Fibroblast of lung (primary cell): ENCODE measurements around the gene KYAT1.

Source experiments
- EZH2 ChIP-seq: IDR thresholded peaks from 2 replicates; pipeline ENCODE4 v1.5.1; 2012; ENCODE audit warnings: low read length, control low read depth, mild to moderate bottlenecking; ENCODE audit errors: missing control alignments
- TF ChIP-seq, protein P1 (sequence below), 2 donors: IDR thresholded peaks in 1 of 2; conservative IDR thresholded peaks in 1 of 2; 1 replicate in 1 of 2; 2 replicates in 1 of 2; pipeline ENCODE4 v1.5.1; 2011 to 2012; ENCODE audit warnings: low read length in 2 of 2, control low read depth in 1 of 2, inconsistent platforms in 1 of 2, low read depth in 1 of 2, mild to moderate bottlenecking in 1 of 2

DNA sequence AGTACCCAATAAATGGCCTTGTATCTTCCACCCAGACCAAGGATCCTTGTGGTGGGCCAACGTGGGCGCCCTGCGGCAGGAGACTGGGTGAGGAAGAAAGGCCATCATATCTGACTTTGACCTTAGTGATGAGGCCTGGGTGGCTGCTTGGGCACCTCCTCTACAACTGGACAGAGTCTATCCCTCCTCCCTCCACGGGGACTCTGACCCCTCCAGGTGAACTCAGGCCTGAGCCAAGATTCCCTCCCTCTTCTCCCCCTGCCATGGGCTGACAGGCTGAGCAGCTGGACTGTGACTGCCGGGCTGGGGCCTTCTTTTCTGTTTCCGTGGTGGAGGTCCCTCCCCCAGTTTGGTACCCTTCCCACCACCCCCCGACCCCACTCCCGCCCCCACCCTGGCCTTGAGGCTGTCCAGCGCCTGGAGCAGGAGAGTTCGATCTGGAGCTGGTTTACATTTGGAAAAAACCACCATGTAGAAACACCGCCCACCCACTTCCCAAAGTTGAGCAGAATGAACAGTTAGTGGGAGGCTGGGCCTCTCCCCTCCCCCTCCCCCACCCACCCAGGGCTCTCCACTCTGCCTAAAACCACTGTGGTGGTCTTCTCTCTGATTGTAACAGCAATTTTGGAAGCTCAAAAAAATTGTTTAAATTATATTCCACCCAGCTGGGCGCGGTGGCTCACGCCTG is 37.8 kb upstream of the KYAT1 start:
- TF ChIP-seq, protein P1, sequence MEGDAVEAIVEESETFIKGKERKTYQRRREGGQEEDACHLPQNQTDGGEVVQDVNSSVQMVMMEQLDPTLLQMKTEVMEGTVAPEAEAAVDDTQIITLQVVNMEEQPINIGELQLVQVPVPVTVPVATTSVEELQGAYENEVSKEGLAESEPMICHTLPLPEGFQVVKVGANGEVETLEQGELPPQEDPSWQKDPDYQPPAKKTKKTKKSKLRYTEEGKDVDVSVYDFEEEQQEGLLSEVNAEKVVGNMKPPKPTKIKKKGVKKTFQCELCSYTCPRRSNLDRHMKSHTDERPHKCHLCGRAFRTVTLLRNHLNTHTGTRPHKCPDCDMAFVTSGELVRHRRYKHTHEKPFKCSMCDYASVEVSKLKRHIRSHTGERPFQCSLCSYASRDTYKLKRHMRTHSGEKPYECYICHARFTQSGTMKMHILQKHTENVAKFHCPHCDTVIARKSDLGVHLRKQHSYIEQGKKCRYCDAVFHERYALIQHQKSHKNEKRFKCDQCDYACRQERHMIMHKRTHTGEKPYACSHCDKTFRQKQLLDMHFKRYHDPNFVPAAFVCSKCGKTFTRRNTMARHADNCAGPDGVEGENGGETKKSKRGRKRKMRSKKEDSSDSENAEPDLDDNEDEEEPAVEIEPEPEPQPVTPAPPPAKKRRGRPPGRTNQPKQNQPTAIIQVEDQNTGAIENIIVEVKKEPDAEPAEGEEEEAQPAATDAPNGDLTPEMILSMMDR (conservative IDR thresholded peaks at IDR 0.05 in 1 of 2, IDR thresholded peaks at IDR 0.05 in 1 of 2; ENCODE audit: low read depth in 1 of 2, low read length in 2 of 2) = no peak
- TF ChIP-seq EZH2 = no peak
